ENCODE data around the gene LCN9.

LCN9 gene

DNA sequence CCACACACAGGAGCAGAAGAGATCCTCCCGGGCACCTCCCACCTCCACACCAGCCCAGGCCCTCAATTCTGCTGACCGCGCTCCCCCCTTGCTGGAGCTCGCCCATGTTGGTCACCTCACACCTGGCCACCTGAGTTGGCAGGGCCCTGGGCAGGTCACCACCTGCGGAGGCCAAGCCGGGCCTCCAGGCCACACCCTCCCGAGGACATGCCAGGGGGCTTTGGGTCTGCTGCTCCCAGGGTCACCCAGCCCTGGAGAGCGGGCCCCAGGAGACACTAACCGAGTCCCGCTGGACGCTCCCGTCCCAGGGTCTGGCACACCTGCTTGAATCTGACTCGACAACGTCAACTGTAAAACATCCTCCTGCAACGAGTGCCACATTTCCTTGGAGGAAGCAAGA, 34.1 kb downstream of the LCN9 start:
- no peaks in the 10 kb centered on the region for H3K27me3 ChIP-seq (ENCODE audit: low read depth, low read length)
- H3K79me2 ChIP-seq (ENCODE audit: low read length): no peaks in the 10 kb centered on the region
- H3K9ac ChIP-seq (ENCODE audit: low read length): no peak overlapping the region
- H3K4me1 ChIP-seq (ENCODE audit: low read length): no peaks in the 10 kb centered on the region
- no peaks in the 10 kb centered on the region for H4K20me1 ChIP-seq (ENCODE audit: insufficient read depth, low read length)
- no peak overlapping the region for H2AFZ ChIP-seq (ENCODE audit: low read depth, low read length)
- H3K36me3 ChIP-seq (replicated peaks; ENCODE audit: low read depth, low read length): no peaks in the 10 kb centered on the region
- H3K4me3 ChIP-seq (ENCODE audit: low read length): no peak overlapping the region
- H3K27ac ChIP-seq (ENCODE audit: low read length): no peak overlapping the region
- TF ChIP-seq, protein P1, sequence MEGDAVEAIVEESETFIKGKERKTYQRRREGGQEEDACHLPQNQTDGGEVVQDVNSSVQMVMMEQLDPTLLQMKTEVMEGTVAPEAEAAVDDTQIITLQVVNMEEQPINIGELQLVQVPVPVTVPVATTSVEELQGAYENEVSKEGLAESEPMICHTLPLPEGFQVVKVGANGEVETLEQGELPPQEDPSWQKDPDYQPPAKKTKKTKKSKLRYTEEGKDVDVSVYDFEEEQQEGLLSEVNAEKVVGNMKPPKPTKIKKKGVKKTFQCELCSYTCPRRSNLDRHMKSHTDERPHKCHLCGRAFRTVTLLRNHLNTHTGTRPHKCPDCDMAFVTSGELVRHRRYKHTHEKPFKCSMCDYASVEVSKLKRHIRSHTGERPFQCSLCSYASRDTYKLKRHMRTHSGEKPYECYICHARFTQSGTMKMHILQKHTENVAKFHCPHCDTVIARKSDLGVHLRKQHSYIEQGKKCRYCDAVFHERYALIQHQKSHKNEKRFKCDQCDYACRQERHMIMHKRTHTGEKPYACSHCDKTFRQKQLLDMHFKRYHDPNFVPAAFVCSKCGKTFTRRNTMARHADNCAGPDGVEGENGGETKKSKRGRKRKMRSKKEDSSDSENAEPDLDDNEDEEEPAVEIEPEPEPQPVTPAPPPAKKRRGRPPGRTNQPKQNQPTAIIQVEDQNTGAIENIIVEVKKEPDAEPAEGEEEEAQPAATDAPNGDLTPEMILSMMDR (IDR thresholded peaks at IDR 0.05; ENCODE audit: low read depth, low read length): no peak
- no peak overlapping the region for H3K4me2 ChIP-seq (ENCODE audit: low read length)
- H3K9me3 ChIP-seq (ENCODE audit: insufficient read depth, low read length): no peaks in the 10 kb centered on the region

DNA sequence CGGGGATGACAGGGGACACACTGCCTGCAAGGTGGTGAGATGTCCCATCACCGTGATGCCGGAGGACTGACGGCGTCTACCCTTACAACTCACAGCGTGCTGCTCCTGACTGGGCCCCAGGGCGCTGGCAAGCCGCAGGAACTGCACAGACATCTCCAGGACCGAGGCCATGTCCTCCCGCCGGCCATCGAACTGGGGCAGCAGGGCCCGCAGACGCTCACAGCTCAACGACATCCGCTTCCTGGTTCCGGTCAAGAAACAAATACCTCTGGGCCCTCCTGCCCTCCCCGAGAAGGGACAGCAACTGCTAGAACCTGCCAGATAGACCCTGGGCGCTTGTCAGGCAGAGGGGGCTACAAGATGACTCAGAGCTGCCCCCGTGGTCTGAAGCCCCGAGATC, 35.1 kb downstream of the LCN9 start:
- H3K4me2 ChIP-seq (ENCODE audit: low read length): no peak overlapping the region
- H3K4me1 ChIP-seq (ENCODE audit: low read length): no peaks in the 10 kb centered on the region
- H3K27ac ChIP-seq (ENCODE audit: low read length): no peak overlapping the region
- H3K79me2 ChIP-seq (ENCODE audit: low read length): no peaks in the 10 kb centered on the region
- H3K9ac ChIP-seq (ENCODE audit: low read length): no peak overlapping the region
- H3K9me3 ChIP-seq (ENCODE audit: insufficient read depth, low read length): no peaks in the 10 kb centered on the region
- no peak overlapping the region for H3K4me3 ChIP-seq (ENCODE audit: low read length)
- no peak overlapping the region for H2AFZ ChIP-seq (ENCODE audit: low read depth, low read length)
- no peaks in the 10 kb centered on the region for H3K36me3 ChIP-seq (replicated peaks; ENCODE audit: low read depth, low read length)
- no peak for TF ChIP-seq EZH2phosphoT487 (IDR thresholded peaks at IDR 0.05; ENCODE audit: low read depth)
- TF ChIP-seq, protein P1 (IDR thresholded peaks at IDR 0.05; ENCODE audit: low read depth, low read length): no peak
- H3K27me3 ChIP-seq (ENCODE audit: low read depth, low read length): no peaks in the 10 kb centered on the region
- H4K20me1 ChIP-seq (ENCODE audit: insufficient read depth, low read length): no peaks in the 10 kb centered on the region

- H3K79me2 ChIP-seq (ENCODE audit: low read length): no peaks in the 10 kb centered on the region
- no peak overlapping the region for H3K4me3 ChIP-seq (ENCODE audit: low read length)
- no peaks in the 10 kb centered on the region for H3K9me3 ChIP-seq (ENCODE audit: insufficient read depth, low read length)
- no peaks in the 10 kb centered on the region for H3K4me1 ChIP-seq (ENCODE audit: low read length)
- no peak overlapping the region for H3K4me2 ChIP-seq (ENCODE audit: low read length)
- no peaks in the 10 kb centered on the region for H3K36me3 ChIP-seq (replicated peaks; ENCODE audit: low read depth, low read length)
- no peak overlapping the region for H3K27ac ChIP-seq (ENCODE audit: low read length)
- H3K9ac ChIP-seq (ENCODE audit: low read length): no peak overlapping the region
- H2AFZ ChIP-seq (ENCODE audit: low read depth, low read length): no peak overlapping the region
- no peak for TF ChIP-seq EZH2phosphoT487 (IDR thresholded peaks at IDR 0.05; ENCODE audit: low read depth)
- no peaks in the 10 kb centered on the region for H4K20me1 ChIP-seq (ENCODE audit: insufficient read depth, low read length)
- H3K27me3 ChIP-seq (ENCODE audit: low read depth, low read length): no peaks in the 10 kb centered on the region
These were observed 35.7 kb downstream of the LCN9 start for GRCh38 chr9:135698767-135699166.

- H3K27ac ChIP-seq (ENCODE audit: low read length): no peak within 1 kb of the TSS
- H3K9me3 ChIP-seq (ENCODE audit: insufficient read depth, low read length): no peaks in the 10 kb centered on the region
- no peaks in the 10 kb centered on the region for H3K27me3 ChIP-seq (ENCODE audit: low read depth, low read length)
- no peaks in the 10 kb centered on the region for H4K20me1 ChIP-seq (ENCODE audit: insufficient read depth, low read length)
- H3K4me3 ChIP-seq (ENCODE audit: low read length): no peak within 1 kb of the TSS
- H2AFZ ChIP-seq (ENCODE audit: low read depth, low read length): no peak within 1 kb of the TSS
- H3K36me3 ChIP-seq (replicated peaks; ENCODE audit: low read depth, low read length): no peaks in the 10 kb centered on the region
- no peaks in the 10 kb centered on the region for H3K79me2 ChIP-seq (ENCODE audit: low read length)
- no peak within 1 kb of the TSS for H3K4me2 ChIP-seq (ENCODE audit: low read length)
- H3K9ac ChIP-seq (ENCODE audit: low read length): no peak within 1 kb of the TSS
- TF ChIP-seq EZH2phosphoT487 (IDR thresholded peaks at IDR 0.05; ENCODE audit: low read depth): no peak
- TF ChIP-seq, protein P1 (IDR thresholded peaks at IDR 0.05; ENCODE audit: low read depth, low read length): no peak
- no peaks in the 10 kb centered on the region for H3K4me1 ChIP-seq (ENCODE audit: low read length)
These were observed 36.3 kb downstream of the LCN9 start, which contains the start of gene SOHLH1 for GRCh38 chr9:135699440-135699839. SOHLH1 (minus strand) TSS chr9:135699481; CDS start chr9:135699467, 14 bp downstream.

- Histone ChIP-seq H3K9ac (ENCODE audit: low read length) (no peak overlapping the region), H4K20me1 (ENCODE audit: insufficient read depth, low read length) (no peaks in the 10 kb centered on the region), H3K9me3 (ENCODE audit: insufficient read depth, low read length) (no peaks in the 10 kb centered on the region), H3K4me2 (ENCODE audit: low read length) (no peak overlapping the region), H2AFZ (ENCODE audit: low read depth, low read length) (no peak overlapping the region), H3K4me1 (ENCODE audit: low read length) (no peaks in the 10 kb centered on the region), H3K27ac (ENCODE audit: low read length) (no peak overlapping the region), H3K79me2 (ENCODE audit: low read length) (no peaks in the 10 kb centered on the region), H3K27me3 (ENCODE audit: low read depth, low read length) (no peaks in the 10 kb centered on the region), H3K4me3 (ENCODE audit: low read length) (no peak overlapping the region), H3K36me3 (replicated peaks; ENCODE audit: low read depth, low read length) (no peaks in the 10 kb centered on the region)
- TF ChIP-seq, protein P1 (IDR thresholded peaks at IDR 0.05; ENCODE audit: low read depth, low read length): no peak
- TF ChIP-seq EZH2phosphoT487 (IDR thresholded peaks at IDR 0.05; ENCODE audit: low read depth): no peak
These were observed 37.4 kb downstream of the LCN9 start for GRCh38 chr9:135700525-135700924.

All from OCI-LY3 (cell line).